ENCODE measurements around the gene FGF1.

DNA sequence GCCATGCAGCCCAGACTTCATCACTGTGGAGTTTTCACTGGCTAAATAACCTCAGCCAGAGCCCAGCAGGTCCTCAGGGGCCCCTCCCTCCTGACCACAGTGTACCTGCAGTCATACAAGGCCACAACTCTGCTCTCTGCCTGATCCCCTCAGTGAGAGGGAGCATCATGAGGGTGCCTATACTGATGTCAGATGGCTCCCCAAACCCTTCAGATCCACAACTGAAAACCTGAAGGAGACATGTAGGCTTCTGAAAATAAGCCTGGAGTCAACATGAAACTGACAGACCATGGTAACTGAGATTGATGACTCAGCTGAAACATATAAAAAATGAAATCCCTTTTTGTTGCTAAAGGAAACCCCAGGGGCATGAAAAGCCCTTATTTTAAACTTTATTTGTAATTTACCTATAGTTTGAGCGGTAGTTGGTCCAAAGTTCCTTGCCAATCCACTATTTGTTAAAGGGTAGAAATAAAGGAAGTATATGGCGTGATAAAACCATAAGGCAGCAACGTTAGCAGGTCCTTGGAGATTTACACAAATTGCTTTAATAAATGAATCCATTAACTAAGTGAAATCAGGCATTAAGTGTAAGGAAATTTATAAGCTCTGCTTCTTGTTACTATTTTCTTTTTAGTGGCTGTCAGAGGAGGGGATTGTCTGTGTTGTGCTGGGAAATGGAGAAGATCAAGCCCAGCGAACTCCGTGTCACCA, 68.3 kb downstream of the FGF1 start:
- TF ChIP-seq, protein P1, sequence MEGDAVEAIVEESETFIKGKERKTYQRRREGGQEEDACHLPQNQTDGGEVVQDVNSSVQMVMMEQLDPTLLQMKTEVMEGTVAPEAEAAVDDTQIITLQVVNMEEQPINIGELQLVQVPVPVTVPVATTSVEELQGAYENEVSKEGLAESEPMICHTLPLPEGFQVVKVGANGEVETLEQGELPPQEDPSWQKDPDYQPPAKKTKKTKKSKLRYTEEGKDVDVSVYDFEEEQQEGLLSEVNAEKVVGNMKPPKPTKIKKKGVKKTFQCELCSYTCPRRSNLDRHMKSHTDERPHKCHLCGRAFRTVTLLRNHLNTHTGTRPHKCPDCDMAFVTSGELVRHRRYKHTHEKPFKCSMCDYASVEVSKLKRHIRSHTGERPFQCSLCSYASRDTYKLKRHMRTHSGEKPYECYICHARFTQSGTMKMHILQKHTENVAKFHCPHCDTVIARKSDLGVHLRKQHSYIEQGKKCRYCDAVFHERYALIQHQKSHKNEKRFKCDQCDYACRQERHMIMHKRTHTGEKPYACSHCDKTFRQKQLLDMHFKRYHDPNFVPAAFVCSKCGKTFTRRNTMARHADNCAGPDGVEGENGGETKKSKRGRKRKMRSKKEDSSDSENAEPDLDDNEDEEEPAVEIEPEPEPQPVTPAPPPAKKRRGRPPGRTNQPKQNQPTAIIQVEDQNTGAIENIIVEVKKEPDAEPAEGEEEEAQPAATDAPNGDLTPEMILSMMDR (IDR thresholded peaks at IDR 0.05): no peak
- TF ChIP-seq EZH2 (IDR thresholded peaks at IDR 0.05; ENCODE audit: borderline replicate concordance, insufficient read depth, low read depth, low read length, poor library complexity, severe bottlenecking): no peak
